ENCODE data around the gene SPEF2. TPM values are rescaled to one million over a fixed set of nuclear protein-coding genes. Genes with fewer than 3 reads are reported as not detected.

Gene SPEF2
- total RNA-seq, 1 experiment from 2014 or later, result 8.0 TPM

- no peaks in the 10 kb centered on the region for H3K4me1 Mint-ChIP-seq (ENCODE audit: low read depth, unreplicated experiment)
- BruUV-seq (replicated peaks), result no TSS peak
- H3K4me3 Mint-ChIP-seq (ENCODE audit: low read depth, unreplicated experiment), result no peak overlapping the region
- CTCF ChIA-PET, result interaction anchor here (0.7 kb wide), 1 partner anchor 12 kb away, joined by 3 read pairs; no protein-coding TSS in a partner anchor
- H3K9me3 Mint-ChIP-seq (ENCODE audit: low read depth, unreplicated experiment), result peaks cover 3% of the 10 kb centered on the region
- H3K27me3 Mint-ChIP-seq (ENCODE audit: unreplicated experiment), result no peaks in the 10 kb centered on the region
- no peak overlapping the region for H3K27ac Mint-ChIP-seq (ENCODE audit: unreplicated experiment)
- intact Hi-C loops (cut with micrococcal nuclease; ENCODE audit: unreplicated experiment), result no loop called here
- H3K36me3 Mint-ChIP-seq (ENCODE audit: insufficient read depth, unreplicated experiment), result peaks cover 4% of the 10 kb centered on the region
- TF ChIP-seq CTCF (IDR thresholded peaks at IDR 0.05; ENCODE audit: unreplicated experiment), result no peak
- DNase-seq, result no peak
These were observed 165.9 kb downstream of the SPEF2 start for GRCh38 chr5:35783551-35783950.

- H3K4me1 Mint-ChIP-seq (ENCODE audit: low read depth, unreplicated experiment), result no peaks in the 10 kb centered on the region
- DNase-seq, result no peak
- peaks cover 3% of the 10 kb centered on the region for H3K9me3 Mint-ChIP-seq (ENCODE audit: low read depth, unreplicated experiment)
- CTCF ChIA-PET, result no interaction called here
- H3K4me3 Mint-ChIP-seq (ENCODE audit: low read depth, unreplicated experiment), result no peak overlapping the region
- no peak overlapping the region for H3K27ac Mint-ChIP-seq (ENCODE audit: unreplicated experiment)
- intact Hi-C loops (cut with micrococcal nuclease; ENCODE audit: unreplicated experiment), result no loop called here
- peaks cover 4% of the 10 kb centered on the region for H3K36me3 Mint-ChIP-seq (ENCODE audit: insufficient read depth, unreplicated experiment)
- no peaks in the 10 kb centered on the region for H3K27me3 Mint-ChIP-seq (ENCODE audit: unreplicated experiment)
- BruUV-seq (replicated peaks), result no TSS peak
- TF ChIP-seq CTCF (IDR thresholded peaks at IDR 0.05; ENCODE audit: unreplicated experiment), result no peak
These were observed 168.0 kb downstream of the SPEF2 start for GRCh38 chr5:35785601-35786085.

- H3K4me3 Mint-ChIP-seq (ENCODE audit: low read depth, unreplicated experiment), result no peak overlapping the region
- intact Hi-C loops (cut with micrococcal nuclease; ENCODE audit: unreplicated experiment), result no loop called here
- no peak for DNase-seq
- no peak for TF ChIP-seq CTCF (IDR thresholded peaks at IDR 0.05; ENCODE audit: unreplicated experiment)
- peaks cover 4% of the 10 kb centered on the region for H3K36me3 Mint-ChIP-seq (ENCODE audit: insufficient read depth, unreplicated experiment)
- BruUV-seq (replicated peaks), result no TSS peak
- peaks cover 3% of the 10 kb centered on the region for H3K9me3 Mint-ChIP-seq (ENCODE audit: low read depth, unreplicated experiment)
- no peaks in the 10 kb centered on the region for H3K27me3 Mint-ChIP-seq (ENCODE audit: unreplicated experiment)
- CTCF ChIA-PET, result no interaction called here
- H3K27ac Mint-ChIP-seq (ENCODE audit: unreplicated experiment), result no peak overlapping the region
- no peaks in the 10 kb centered on the region for H3K4me1 Mint-ChIP-seq (ENCODE audit: low read depth, unreplicated experiment)
These were observed 171.1 kb downstream of the SPEF2 start for GRCh38 chr5:35788724-35789123.

GRCh38 chr5:35789732-35790456 lies 172.2 kb downstream of the SPEF2 start:
- intact Hi-C loops (cut with micrococcal nuclease; ENCODE audit: unreplicated experiment), result no loop called here
- DNase-seq, result no peak
- Mint-ChIP-seq H3K36me3 (ENCODE audit: insufficient read depth, unreplicated experiment) (peaks cover 4% of the 10 kb centered on the region), H3K27me3 (ENCODE audit: unreplicated experiment) (no peaks in the 10 kb centered on the region), H3K4me3 (ENCODE audit: low read depth, unreplicated experiment) (no peak overlapping the region), H3K27ac (ENCODE audit: unreplicated experiment) (no peak overlapping the region), H3K9me3 (ENCODE audit: low read depth, unreplicated experiment) (no peaks in the 10 kb centered on the region), H3K4me1 (ENCODE audit: low read depth, unreplicated experiment) (no peaks in the 10 kb centered on the region)
- no TSS peak for BruUV-seq (replicated peaks)
- CTCF ChIA-PET, result no interaction called here
- no peak for TF ChIP-seq CTCF (IDR thresholded peaks at IDR 0.05; ENCODE audit: unreplicated experiment)

Measured in Calu3 (cell line).